HG03442 (cell line): ENCODE measurements around the gene UBAC1.
A peak's percentile ranks its signal among the peaks of the same experiment; 100 is the strongest.

Experiments
- ATAC-seq: cut with Tn5 transposase; IDR thresholded peaks from one replicate; pipeline ENCODE4 v1.9.1; 2021; ENCODE audit warnings: mild to moderate bottlenecking, moderate library complexity; ENCODE audit not compliant: unreplicated experiment

Gene UBAC1, protein sequence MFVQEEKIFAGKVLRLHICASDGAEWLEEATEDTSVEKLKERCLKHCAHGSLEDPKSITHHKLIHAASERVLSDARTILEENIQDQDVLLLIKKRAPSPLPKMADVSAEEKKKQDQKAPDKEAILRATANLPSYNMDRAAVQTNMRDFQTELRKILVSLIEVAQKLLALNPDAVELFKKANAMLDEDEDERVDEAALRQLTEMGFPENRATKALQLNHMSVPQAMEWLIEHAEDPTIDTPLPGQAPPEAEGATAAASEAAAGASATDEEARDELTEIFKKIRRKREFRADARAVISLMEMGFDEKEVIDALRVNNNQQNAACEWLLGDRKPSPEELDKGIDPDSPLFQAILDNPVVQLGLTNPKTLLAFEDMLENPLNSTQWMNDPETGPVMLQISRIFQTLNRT

DNA sequence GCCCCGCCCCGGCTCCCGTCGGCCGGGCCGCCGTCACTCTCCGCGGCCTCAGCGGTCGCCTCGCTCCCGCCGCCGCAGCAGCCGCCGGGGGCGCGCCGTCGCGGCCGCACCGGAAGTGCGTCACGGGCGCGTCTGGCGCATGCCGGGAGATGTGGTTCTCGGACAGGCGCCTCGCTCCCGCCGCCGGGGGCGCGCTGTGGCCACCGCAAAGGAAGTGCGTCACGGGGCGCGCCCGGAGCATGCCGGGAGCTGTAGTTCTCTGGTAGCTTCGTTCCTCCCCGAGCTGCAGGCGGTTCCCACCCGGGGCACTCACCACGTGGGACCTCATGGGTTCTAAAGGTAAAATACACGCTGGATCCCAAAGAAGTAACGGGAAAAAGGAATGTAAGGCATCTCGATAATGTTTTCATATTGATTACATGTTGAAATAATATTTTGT, at the start of gene UBAC1:
Gene UBAC1 (minus strand): TSS at position 97 of the 439 bp plus-strand sequence. CDS start 211 bp downstream, outside the sequence.
- peak; percentile 85 for ATAC-seq

DNA sequence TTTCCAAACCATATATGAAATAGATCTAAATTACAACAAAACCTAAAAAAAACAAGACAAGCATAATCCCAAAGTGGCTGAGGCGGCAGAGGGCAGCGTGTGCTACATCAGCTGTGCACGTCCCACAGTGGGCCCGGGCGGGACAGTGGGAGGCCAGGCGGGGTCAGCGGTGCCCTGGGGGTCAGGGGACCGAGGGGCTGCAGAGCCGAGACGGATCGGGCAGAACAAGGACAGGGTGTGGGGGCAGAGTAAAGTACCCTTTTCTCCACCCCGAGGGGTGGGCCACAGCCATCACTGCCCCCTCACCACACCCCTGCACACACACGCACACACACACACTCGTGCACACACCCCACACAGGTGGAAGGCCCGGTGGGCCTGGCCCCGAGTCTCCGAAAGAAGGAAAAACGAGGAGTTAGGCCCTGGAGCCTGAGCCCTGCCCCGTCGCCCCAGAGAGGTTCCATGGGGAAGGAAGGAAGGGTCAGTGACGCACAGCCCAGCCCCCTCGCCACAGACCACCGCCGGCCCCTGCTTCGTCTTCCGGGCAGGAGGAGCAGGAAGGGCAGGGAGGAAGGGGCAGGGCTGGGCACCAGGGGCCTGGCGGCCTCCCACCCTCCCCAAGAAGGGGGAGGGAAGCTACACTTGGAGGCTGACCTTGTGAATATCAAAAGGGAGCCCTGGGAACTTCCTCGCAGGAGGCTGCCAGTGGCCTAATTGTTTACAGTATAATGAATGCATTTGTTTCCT, 49.6 kb upstream of the UBAC1 start:
- ATAC-seq, result no peak

DNA sequence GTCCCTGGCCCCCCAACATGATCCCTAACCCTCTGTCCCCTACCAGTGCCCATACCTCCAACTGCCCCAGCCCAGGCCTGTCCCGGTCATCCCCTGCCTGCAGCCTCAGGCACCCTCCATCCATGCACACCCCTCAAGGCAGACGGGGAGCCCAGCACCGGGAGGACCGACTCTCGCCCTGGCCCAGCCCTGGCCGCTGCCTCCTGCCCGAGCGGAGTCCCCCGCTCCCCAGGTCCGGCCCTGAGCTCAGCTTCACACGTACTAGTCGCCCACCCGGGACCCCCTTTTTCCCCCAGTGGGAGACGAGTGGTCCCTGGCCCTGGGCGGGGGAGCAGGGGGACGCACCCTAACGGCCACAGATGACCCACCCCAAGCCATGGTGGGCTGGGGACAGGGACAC, 49.0 kb upstream of the UBAC1 start:
- ATAC-seq, result no peak

DNA sequence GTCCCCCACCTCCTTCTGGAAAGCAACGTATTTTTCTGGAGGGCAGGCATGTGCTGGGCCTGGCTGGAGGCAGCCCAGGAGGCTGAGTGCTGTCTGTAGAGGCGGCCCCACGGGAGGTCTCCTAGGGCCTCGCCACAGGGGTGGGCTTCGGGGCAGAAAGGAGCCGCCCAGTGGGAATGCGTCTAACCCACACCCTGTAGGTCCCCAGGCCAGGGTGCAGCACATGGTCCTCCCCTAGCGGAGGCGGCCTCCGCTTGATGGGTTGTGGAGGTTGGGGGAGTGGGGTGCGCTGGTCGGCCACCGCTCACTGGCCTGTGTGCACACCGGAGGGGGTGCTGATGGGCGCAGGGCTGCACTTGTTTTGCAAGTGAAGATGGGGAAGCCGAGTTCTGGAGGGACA, 48.3 kb upstream of the UBAC1 start:
- ATAC-seq, result no peak

DNA sequence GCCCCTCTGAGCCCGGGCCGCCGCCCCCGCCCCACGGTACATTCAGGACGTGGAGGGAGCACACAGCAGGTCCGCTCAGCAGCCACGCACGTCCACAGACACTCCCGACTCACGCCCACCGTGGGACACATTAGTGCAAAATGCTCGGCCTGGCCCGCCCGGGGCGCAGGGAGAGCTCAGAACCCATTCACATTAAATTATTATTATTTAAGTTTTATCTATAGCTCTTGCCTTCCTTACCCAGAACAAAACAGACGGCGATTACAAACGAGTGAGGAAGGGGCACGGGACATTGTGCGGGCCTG, 47.5 kb upstream of the UBAC1 start:
- ATAC-seq, result no peak

DNA sequence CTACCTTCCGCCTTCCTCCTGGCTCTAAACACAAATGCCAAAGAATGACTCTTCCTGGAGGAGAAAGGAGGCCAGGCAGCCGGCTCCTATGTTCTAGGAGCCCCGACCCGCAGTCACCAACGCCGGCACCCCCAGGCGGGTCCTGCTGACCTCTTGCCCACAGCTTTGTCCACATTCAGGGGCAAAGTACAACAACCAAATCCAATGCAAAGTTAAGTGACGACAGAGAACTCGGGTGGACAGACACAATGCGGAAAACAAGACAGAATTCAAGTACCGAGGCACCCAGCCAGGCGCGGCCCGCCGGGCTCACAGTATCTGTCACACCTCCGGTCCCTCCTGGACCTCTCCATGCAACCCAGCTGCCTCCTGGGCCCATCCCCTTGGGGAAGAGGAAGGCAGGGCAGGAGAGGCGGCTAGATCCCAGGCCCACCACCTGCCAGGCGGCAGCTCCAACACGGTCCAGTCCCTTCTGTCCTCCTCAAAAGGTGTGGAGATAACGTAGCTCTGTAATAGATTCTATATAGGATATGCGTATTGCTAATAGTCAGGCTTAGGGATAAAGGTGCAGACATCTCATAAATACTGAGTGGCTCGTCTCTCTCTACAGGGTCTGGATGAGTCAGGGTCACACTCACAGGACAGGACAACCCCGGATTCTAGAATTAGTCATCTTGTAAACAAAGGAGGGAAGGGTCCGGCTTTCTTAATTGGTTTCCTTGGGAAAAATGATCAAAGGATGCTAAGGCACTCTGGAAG, 46.9 kb upstream of the UBAC1 start:
- ATAC-seq, result no peak

DNA sequence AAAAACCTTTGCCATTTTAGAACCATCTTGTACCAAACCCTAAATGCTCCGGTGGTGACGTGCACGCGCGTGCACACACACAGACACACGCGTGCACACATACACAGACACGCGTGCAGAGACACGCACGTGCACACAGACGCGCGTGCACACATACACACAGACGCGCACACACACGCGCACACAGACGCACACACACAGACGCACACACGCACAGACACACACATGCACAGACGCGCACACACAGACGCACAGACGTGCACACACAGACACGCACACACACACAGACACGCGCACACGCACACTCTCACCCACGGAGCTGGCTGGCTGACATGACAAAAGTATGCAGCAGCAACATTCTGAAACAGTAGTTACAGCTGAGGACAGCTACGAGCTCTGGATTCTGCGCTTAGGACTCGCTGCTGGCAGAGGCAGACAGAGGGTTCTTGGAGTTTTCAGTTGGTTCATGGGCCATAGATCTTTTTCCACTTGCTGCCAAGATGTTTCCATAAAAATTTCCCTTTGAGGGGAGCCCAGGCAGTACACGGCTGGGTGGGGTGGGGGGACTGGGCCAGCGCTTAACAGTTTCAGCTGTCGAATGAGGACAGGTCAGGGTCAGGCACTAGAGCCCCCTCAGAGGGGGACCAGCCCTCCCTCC, 46.2 kb upstream of the UBAC1 start:
- no peak for ATAC-seq

DNA sequence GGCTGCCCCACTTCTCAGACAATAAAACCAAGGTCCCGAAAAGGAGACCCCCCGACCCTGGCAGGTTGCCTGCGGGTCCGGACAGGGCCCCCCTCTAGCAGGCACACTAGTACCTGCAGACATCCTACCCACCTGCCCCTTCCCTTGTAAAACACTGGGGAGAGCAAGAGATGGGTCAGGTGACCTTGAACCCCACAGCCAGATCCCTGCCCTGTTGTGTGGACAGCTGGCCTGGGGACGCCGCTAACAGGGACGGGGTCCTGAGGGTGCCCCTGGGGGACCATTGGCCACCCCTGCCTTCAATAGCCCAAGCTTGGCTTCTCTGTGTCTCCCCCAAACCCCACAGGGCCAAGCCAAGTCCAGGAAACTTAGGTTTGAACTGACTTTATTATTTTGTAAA, 45.0 kb upstream of the UBAC1 start:
- ATAC-seq, result no peak

DNA sequence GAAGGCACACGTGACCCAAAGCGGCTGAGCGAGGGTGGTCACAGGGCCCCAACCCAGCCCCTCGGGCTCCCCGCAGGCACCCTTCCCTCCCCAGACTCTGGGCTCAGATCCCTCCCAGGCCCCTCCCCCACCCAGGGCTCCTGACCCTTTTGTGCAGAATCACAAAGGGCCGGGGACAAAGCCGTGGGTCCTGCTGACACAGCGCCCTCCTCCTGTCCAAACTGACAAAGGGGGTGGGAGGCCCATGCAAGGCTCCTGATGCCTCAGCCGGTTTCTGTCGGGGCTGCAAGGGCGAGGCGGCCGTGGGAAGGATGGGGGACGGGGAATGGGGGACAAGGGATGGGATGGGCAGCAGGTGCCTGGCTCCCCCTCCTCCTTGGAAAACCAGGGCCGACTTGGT, 43.5 kb upstream of the UBAC1 start:
- ATAC-seq, result no peak

DNA sequence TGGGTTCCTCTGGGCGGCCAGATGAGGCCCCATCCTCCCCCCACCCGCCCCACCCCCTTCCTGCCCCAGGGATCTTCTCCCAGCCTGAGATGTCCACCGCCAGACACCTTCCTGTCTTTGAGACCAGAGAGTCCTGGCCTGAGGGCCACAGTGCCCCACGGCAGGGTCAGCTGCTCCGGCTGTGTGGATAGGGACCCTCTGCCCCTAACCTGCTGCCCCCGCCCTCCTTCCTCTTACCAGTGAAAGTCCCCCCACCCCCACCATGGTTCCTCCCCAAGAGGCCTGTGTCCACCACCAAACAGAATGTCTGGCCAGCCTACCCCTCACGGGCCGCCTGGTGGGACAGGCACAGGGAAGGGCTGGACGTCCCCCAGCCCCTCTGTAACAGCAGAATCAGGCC, 43.0 kb upstream of the UBAC1 start:
- ATAC-seq, result no peak

DNA sequence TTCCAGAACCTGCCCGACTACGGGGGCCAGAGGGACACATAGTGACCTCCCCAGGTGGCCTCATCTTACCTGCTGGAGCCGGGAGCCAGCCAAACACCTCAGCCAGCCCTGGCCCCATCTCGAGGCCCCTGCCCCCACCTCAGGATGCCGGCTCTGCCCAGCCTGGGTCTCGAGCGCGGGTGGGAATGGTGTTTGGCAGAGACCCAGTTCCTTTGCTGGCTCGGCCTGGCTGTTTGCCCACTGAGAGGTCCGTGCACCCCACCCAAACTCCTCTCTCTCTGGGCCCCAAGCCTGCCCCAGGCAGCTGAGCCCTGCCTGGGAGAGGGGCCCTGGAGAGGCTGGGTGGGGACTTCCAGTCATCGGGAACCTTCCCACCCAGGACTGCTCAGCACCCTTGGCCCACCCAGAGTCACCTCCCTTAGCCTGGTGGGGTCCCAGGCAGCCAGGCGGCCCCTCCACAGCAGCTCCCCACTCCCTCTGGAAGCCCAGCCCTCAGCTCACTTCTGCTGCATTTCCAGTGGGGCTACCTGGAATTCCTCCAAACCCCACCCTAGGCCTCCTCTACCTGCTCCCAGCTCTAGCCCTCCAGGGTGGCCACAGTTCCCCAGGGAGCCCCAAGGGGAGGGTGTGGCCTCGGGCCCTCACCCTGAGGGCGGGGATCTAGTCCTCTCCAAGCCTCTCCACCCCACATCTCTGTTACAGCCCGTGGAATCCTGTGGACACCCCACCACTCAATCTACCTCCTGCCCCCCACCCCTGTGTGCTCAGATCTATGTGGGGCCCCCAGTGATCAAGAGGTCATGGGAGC, 42.4 kb upstream of the UBAC1 start:
- no peak for ATAC-seq

DNA sequence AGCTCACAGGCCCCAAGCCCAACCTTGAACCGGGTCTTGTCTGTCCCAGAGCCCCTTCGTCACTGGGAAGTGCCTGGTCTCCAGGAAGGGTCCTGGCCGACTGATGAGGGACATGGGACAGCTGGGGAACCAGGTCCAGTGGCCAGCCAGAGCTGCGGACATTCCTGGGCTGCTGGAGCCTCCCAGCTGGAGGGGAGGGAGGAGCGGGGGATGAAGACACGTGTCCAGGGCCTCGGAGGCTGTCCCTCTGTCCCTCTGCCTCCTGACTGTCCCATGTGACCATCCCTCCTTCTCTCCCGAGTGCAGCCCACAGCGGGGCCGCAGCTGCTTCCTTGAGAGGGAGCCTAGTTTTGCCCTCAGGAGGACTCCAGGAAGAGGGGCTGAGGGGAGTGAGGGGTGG, 41.7 kb upstream of the UBAC1 start:
- ATAC-seq, result no peak

DNA sequence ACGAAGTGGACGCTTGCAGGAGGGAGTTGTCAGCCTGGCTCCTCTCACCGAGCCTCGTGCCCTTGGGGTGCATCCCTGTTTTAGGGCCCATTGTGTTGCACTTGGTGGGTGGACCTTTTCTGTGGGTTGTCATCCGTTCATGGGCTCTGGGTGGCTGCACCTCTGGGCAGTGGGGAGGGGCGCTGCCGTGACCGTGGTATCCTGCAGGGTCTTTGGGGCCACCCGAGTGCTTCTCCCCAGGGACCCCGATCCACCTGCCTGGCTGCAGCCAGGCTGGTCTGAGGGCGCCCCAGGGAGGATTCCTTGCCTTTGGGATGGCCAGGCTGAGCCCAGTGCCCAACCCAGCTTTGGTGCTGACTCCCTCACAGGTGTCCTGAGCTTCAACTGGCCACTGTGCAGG, 41.0 kb upstream of the UBAC1 start:
- no peak for ATAC-seq

DNA sequence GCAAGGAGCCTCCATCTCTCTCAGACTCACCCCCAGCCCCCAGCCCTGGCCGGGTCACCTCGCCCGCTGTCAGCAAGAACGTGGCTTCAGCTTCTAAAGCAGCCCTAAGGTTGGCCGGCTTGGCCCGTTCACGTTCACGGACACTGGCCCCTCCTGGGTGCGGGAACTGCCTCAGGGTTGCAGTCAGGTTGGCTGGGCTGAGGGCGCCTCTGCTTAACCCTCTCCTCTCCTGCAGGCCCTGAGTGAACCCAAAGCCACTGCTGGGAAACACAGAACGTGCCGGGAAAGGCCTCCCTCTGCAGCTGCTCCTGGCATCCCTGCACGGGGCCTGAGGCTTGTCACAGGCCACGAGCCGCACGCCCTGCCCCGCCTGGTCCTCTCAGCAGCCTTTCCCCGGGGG, 40.1 kb upstream of the UBAC1 start:
- no peak for ATAC-seq

DNA sequence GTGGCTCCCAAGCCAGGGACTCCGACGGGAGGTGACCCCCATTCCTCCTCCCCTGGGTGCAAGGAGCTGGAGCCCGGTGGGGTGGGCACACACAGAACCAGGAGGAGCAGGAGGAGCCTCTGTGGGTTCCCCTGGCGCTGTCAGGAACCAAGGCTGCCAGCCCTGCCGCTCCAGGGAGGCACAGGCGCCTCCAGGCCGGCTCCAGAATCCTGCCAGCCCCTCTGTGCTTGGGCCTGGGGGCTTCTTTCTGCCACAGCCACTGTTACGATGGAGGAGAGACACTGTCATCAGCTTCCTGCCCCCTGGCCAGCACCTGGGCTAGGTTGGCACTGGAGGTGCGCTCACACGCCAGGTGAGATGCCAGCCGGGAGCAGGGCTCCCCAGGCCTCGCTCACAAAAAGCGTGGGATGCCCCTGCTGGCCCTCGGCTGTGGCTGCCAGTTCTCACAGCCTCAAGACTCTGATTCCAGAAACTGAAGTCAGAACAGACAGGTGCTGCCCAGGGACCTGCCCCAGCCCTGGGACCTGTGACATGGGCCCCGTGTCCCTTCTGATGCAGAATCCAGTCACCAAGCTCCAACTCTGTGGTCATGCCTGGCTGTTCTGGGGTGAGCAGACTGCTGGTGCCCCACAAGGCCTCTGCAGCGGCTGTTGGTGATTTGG, 37.4 kb upstream of the UBAC1 start:
- ATAC-seq, result no peak

DNA sequence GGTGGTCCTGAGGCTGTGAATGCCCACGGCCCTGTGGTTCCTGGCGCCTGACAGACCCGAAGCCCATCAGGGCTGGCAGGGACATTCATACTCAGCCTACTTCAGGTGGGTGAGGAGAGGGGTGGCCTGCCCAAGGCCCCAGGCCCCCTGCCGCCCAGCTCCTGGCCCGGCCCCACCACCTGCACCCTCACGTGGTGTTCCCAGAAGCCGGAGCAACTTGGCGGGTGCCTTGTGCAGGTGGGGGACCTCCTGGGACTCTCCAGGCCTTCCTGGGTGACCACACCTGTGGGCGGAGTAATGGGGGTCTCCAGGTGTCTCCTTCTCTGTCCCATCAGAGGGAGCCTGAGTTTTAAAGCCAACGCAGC, 36.8 kb upstream of the UBAC1 start:
- no peak for ATAC-seq

DNA sequence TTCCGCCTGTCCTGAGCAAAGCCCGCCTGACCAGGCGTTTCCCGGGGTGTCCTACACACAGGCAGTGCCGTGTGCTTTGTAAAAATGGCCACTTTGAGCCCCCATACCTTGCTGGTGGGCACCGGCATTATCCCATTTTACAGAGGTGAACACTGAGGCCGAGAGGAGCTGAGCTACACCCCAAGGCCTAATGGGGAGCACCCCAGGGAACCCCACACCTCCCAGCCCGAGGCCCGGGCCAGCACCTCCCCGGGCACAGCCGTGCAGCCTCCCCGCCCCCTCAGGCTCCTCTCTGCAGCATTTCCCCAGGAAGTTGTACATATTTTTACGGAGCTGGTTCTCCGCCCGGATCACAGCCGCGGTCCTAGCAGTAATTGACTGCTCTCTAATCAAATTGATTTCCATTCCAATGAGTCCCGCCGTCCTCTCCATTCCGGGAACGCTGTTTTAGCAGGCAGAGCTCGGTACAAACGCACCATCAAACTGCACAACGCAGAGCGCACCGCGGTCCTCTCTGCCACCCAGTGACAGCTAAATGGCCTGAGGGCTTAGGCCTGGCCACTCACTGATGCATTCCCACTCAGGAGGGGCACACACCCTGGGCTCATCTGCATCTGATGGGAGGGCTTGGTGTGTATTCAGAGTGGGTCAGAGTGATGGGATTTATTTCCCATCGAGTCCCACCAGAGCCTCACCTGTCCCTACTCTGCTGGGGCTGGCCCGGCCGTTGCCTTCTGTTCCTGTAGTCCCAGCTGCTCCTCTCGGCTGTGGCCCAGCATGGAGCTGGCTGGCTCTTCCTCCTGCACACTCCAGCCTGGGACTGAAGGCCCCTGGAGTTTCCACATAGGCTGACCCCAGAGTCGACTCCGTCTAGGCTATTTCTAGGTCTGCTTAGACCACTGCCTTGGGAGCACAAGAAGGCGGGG, 36.2 kb upstream of the UBAC1 start:
- no peak for ATAC-seq

DNA sequence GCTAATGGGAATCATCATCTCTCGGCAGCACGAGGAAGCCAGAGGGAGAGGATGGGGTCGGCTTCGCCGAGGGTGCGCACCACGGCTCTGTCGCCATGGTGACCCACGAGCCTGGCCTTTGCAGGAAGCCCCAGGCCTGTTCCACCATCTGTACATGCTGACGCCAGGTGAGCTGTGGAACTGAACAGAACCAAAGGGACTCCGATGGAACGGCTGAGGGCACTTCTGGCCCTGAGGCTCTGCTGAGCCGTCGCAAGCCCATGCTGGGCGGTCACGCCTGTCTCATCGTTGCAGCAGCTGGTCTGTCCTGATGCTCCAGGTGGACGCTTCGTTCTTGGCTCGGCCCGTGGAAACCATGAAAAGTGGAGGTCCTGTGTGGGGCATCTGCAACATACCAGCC, 34.6 kb upstream of the UBAC1 start:
- ATAC-seq, result no peak
